Endothelial cell of umbilical vein (primary cell): ENCODE data around the gene LGALSL.

Experiments used
- EZH2 ChIP-seq: IDR thresholded peaks from 2 replicates; pipeline ENCODE4 v1.6.1; 2012; ENCODE audit warnings: borderline replicate concordance, low read depth, mild to moderate bottlenecking, moderate library complexity, low read length, inconsistent platforms; ENCODE audit not compliant: severe bottlenecking
- POLR2A ChIP-seq: IDR thresholded peaks from 2 replicates; pipeline ENCODE4 v1.6.1; 2012; ENCODE audit warnings: low read depth, mild to moderate bottlenecking, control low read depth, low read length
- TF ChIP-seq, protein P1 (sequence below), 2 donors: IDR thresholded peaks; 1 replicate in 1 of 2; 2 replicates in 1 of 2; pipeline ENCODE4 v1.5.1; 2011; ENCODE audit warnings: low read length in 2 of 2, mild to moderate bottlenecking in 2 of 2, moderate library complexity in 2 of 2, control low read depth in 1 of 2, inconsistent platforms in 1 of 2, low read depth in 1 of 2; ENCODE audit not compliant: insufficient read depth in 1 of 2; ENCODE audit errors: extremely low read depth in 1 of 2

DNA sequence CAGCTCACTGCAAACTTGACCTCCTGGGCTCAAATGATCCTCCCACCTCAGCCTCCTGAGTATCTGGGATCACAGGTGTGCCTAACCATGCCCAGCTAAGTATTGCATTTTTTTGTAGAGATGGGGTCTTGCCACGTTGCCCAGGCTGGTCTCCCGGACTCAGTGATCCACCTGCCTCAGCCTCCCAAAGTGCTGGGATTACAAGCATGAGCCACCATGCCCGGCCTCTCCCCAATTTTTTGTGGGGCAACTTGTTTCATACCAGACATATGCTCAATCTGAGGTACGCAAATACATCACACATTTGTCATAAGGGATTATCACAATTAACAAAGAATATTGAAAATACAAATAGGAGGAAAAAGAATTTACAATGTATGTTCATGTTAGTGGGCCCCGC, 27.7 kb downstream of the LGALSL start:
- TF ChIP-seq, protein P1, sequence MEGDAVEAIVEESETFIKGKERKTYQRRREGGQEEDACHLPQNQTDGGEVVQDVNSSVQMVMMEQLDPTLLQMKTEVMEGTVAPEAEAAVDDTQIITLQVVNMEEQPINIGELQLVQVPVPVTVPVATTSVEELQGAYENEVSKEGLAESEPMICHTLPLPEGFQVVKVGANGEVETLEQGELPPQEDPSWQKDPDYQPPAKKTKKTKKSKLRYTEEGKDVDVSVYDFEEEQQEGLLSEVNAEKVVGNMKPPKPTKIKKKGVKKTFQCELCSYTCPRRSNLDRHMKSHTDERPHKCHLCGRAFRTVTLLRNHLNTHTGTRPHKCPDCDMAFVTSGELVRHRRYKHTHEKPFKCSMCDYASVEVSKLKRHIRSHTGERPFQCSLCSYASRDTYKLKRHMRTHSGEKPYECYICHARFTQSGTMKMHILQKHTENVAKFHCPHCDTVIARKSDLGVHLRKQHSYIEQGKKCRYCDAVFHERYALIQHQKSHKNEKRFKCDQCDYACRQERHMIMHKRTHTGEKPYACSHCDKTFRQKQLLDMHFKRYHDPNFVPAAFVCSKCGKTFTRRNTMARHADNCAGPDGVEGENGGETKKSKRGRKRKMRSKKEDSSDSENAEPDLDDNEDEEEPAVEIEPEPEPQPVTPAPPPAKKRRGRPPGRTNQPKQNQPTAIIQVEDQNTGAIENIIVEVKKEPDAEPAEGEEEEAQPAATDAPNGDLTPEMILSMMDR (IDR thresholded peaks at IDR 0.05; ENCODE audit: extremely low read depth in 1 of 2, insufficient read depth in 1 of 2, low read depth in 1 of 2, low read length in 2 of 2) = no peak
- TF ChIP-seq POLR2A = no peak
- TF ChIP-seq EZH2 = no peak
